Bronchial epithelial cell (primary cell): ENCODE data around the gene PPP6R3. TPM values are rescaled to one million over a fixed set of nuclear protein-coding genes. Genes with fewer than 3 reads are reported as not detected.

Source experiments
- DNase-seq: peaks from one replicate; pipeline ENCODE4 v3.0.0-alpha.2; 2010; ENCODE audit warnings: low read depth
- FAIRE-seq: peaks from 2 replicates; lab custom pipeline; 2011; peaks lifted over from hg19 to GRCh38; lab: Jason Lieb, UNC
- H3K27me3 ChIP-seq: 2 replicates; pipeline ENCODE4 v1.5.1; 2011; ENCODE audit warnings: low read length; ENCODE audit not compliant: control insufficient read depth, insufficient read depth
- H3K36me3 ChIP-seq: 2 replicates; pipeline ENCODE4 v1.5.1; 2011; ENCODE audit warnings: low read length; ENCODE audit not compliant: control insufficient read depth, insufficient read depth
- H3K4me3 ChIP-seq: 2 replicates; pipeline ENCODE4 v1.5.1; 2011; ENCODE audit warnings: mild to moderate bottlenecking, low read depth, low read length, control low read depth
- CTCF ChIP-seq: IDR thresholded peaks from 2 replicates; pipeline ENCODE4 v1.5.1; 2011; ENCODE audit warnings: mild to moderate bottlenecking, moderate library complexity, low read length, control low read depth, inconsistent platforms; ENCODE audit not compliant: insufficient read depth, severe bottlenecking
- total RNA-seq: library from RNA; depleted of rRNA; stranded (reverse); fragments of >200 nt; gene quantifications from 2 replicates; pipeline ENCODE4 v1.2.1, GENCODE V29; 2014

PPP6R3 gene
- total RNA-seq, 1 donor from 2014 or later = 93.5 TPM

- DNase-seq = no peak
- no peak for TF ChIP-seq CTCF
- Histone ChIP-seq H3K4me3 (no peak overlapping the region), H3K27me3 (no peaks in the 10 kb centered on the region), H3K36me3 (no peaks in the 10 kb centered on the region)
- no peak for FAIRE-seq
Observed at GRCh38 chr11:68513930-68514487, 53.5 kb downstream of the PPP6R3 start.

GRCh38 chr11:68517121-68517741, 56.7 kb downstream of the PPP6R3 start:
- Histone ChIP-seq H3K4me3 (no peak overlapping the region), H3K27me3 (no peaks in the 10 kb centered on the region), H3K36me3 (peaks cover 8% of the 10 kb centered on the region)
- DNase-seq (no peak), FAIRE-seq (no peak)
- TF ChIP-seq CTCF = no peak

- peaks cover 10% of the 10 kb centered on the region for H3K36me3 ChIP-seq
Observed at GRCh38 chr11:68518191-68518590, 57.6 kb downstream of the PPP6R3 start.

DNA sequence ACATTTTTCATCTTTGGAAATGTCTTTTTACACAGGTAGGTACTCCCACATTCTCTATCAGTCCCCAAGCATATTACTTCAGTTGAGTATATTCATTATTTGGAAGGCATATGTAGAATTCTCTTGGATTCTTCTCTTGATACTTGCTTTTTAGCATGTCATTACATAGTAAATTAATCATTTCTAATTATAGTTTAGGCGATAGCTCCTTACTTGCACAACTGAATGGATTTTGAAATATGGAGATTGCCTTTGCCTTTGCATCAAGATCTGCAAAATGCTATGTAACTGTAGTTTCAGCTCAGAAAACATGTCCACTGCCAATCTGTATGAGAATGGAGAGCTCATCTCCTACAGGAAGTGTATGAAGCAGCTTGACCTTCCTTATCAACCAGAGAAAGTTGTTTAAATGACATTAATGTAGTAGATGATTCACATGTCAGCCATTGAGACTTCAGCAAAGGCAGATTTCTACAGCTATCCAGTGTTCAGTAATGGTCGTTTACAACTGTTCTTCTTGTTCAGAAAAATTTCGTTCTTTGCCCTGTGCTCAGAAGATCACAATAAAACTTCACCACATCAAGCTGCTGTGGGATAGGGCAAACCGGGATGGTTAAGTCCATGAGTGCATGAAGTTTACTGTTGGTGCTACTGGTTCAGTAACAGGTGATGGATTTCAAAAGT, 61.6 kb downstream of the PPP6R3 start:
- Histone ChIP-seq H3K4me3 (no peak overlapping the region), H3K36me3 (peaks cover 19% of the 10 kb centered on the region), H3K27me3 (no peaks in the 10 kb centered on the region)
- DNase-seq = no peak
- TF ChIP-seq CTCF = no peak
- FAIRE-seq = no peak

More at GRCh38 chr11:68518191-68518590, 57.6 kb downstream of the PPP6R3 start:
- DNase-seq (no peak), FAIRE-seq (no peak)
- Histone ChIP-seq H3K4me3 (no peak overlapping the region), H3K27me3 (no peaks in the 10 kb centered on the region)
- no peak for TF ChIP-seq CTCF

- FAIRE-seq = no peak
- H3K27me3 ChIP-seq = no peaks in the 10 kb centered on the region
Observed at GRCh38 chr11:68523033-68523432, 62.5 kb downstream of the PPP6R3 start.

More at GRCh38 chr11:68523033-68523432, 62.5 kb downstream of the PPP6R3 start:
- DNase-seq = no peak
- Histone ChIP-seq H3K4me3 (no peak overlapping the region), H3K36me3 (peaks cover 24% of the 10 kb centered on the region)
- TF ChIP-seq CTCF = no peak
